Parathyroid adenoma (tissue), 2 donors: ENCODE results near the gene RDH8.

ENCODE experiments used
- H2AFZ ChIP-seq: fragments of 300-600 bp; sonication (generic); one replicate; pipeline ENCODE4 v1.7.0; 2017; ENCODE audit warnings: antibody characterized with exemption, mild to moderate bottlenecking
- H3K27ac ChIP-seq: fragments of 300-600 bp; sonication (generic); one replicate; pipeline ENCODE4 v1.7.0; 2017
- H3K27me3 ChIP-seq: fragments of 300-600 bp; sonication (generic); one replicate; pipeline ENCODE4 v1.7.0; 2017; ENCODE audit warnings: low read length; ENCODE audit not compliant: control insufficient read depth, insufficient read depth
- H3K36me3 ChIP-seq: fragments of 300-600 bp; sonication (generic); one replicate; pipeline ENCODE4 v1.7.0; 2017; ENCODE audit warnings: low read length; ENCODE audit not compliant: control insufficient read depth, insufficient read depth
- H3K4me1 ChIP-seq: fragments of 300-600 bp; sonication (generic); one replicate; pipeline ENCODE4 v1.7.0; 2017; ENCODE audit warnings: control low read depth
- H3K4me2 ChIP-seq: fragments of 300-600 bp; sonication (generic); one replicate; pipeline ENCODE4 v1.7.0; 2017; ENCODE audit warnings: low read length
- H3K4me3 ChIP-seq: fragments of 300-600 bp; sonication (generic); one replicate; pipeline ENCODE4 v1.7.0; 2017; ENCODE audit warnings: low read depth, low read length
- H3K79me2 ChIP-seq: fragments of 300-600 bp; sonication (generic); one replicate; pipeline ENCODE4 v1.7.0; 2017; ENCODE audit warnings: control low read depth
- H3K9ac ChIP-seq: fragments of 300-600 bp; sonication (generic); one replicate; pipeline ENCODE4 v1.7.0; 2017; ENCODE audit warnings: mild to moderate bottlenecking
- H3K9me3 ChIP-seq: fragments of 300-600 bp; sonication (generic); one replicate; pipeline ENCODE4 v1.7.0; 2017; ENCODE audit warnings: low read length; ENCODE audit not compliant: control insufficient read depth
- CTCF ChIP-seq: fragments of 300-600 bp; sonication (generic); IDR thresholded peaks from one replicate; pipeline ENCODE4 v1.7.0; 2017; ENCODE audit warnings: antibody characterized with exemption, mild to moderate bottlenecking
- donor health status: primary hyperparathyroidism.

RDH8 gene

GRCh38 chr19:9969688-9969975 is 43.7 kb upstream of the RDH8 start:
- TF ChIP-seq CTCF = no peak
- Histone ChIP-seq H3K79me2 (no peaks in the 10 kb centered on the region), H3K36me3 (no peaks in the 10 kb centered on the region), H3K4me1 (no peaks in the 10 kb centered on the region), H2AFZ (no peak overlapping the region), H3K4me2 (no peak overlapping the region), H3K27ac (no peak overlapping the region), H3K9ac (no peak overlapping the region), H3K4me3 (no peak overlapping the region), H3K27me3 (no peaks in the 10 kb centered on the region), H3K9me3 (no peaks in the 10 kb centered on the region)

GRCh38 chr19:9970481-9970880 is 42.8 kb upstream of the RDH8 start:
- no peak for TF ChIP-seq CTCF
- Histone ChIP-seq H3K9me3 (no peaks in the 10 kb centered on the region), H2AFZ (no peak overlapping the region), H3K9ac (no peak overlapping the region), H3K27ac (no peak overlapping the region), H3K27me3 (no peaks in the 10 kb centered on the region), H3K4me3 (no peak overlapping the region), H3K36me3 (no peaks in the 10 kb centered on the region), H3K4me1 (no peaks in the 10 kb centered on the region), H3K79me2 (no peaks in the 10 kb centered on the region), H3K4me2 (no peak overlapping the region)

GRCh38 chr19:9971166-9971897 is 42.0 kb upstream of the RDH8 start:
- Histone ChIP-seq H2AFZ (no peak overlapping the region), H3K4me2 (no peak overlapping the region), H3K4me3 (no peak overlapping the region), H3K36me3 (no peaks in the 10 kb centered on the region), H3K4me1 (no peaks in the 10 kb centered on the region), H3K27ac (no peak overlapping the region), H3K9ac (no peak overlapping the region), H3K9me3 (no peaks in the 10 kb centered on the region), H3K79me2 (no peaks in the 10 kb centered on the region), H3K27me3 (no peaks in the 10 kb centered on the region)
- TF ChIP-seq CTCF = no peak

- no peak for TF ChIP-seq CTCF
- Histone ChIP-seq H3K9me3 (no peaks in the 10 kb centered on the region), H3K9ac (no peak overlapping the region), H2AFZ (no peak overlapping the region), H3K4me1 (no peaks in the 10 kb centered on the region), H3K27me3 (no peaks in the 10 kb centered on the region), H3K27ac (no peak overlapping the region), H3K79me2 (no peaks in the 10 kb centered on the region), H3K4me3 (no peak overlapping the region), H3K36me3 (no peaks in the 10 kb centered on the region), H3K4me2 (no peak overlapping the region)
Measured at GRCh38 chr19:9972103-9972502, 41.2 kb upstream of the RDH8 start.
